DOHH2 (cell line): ENCODE results near the gene LAPTM4A.

Experiments
- H3F3A ChIP-seq: fragments of 200-600 bp; sonication (generic), shearing (Covaris generic); 2 replicates; pipeline ENCODE4 v1.6.0; 2016; ENCODE audit warnings: antibody characterized with exemption, mild to moderate bottlenecking; ENCODE audit not compliant: control insufficient read depth, insufficient read depth
- H3K27ac ChIP-seq: fragments of 200-600 bp; sonication (generic); 2 replicates; pipeline ENCODE4 v1.5.1; 2014; ENCODE audit warnings: low read depth, mild to moderate bottlenecking, low read length, moderate library complexity
- H3K27me3 ChIP-seq: fragments of 200-600 bp; sonication (generic); 2 replicates; pipeline ENCODE4 v1.6.1; 2014; ENCODE audit warnings: mild to moderate bottlenecking, low read length, mixed read lengths; ENCODE audit not compliant: control insufficient read depth
- H3K36me3 ChIP-seq: fragments of 200-600 bp; sonication (generic); 2 replicates; pipeline ENCODE4 v1.6.1; 2014; ENCODE audit warnings: mild to moderate bottlenecking, low read length, moderate library complexity, mixed read lengths; ENCODE audit not compliant: control insufficient read depth
- H3K4me1 ChIP-seq: fragments of 200-600 bp; sonication (generic); 2 replicates; pipeline ENCODE4 v1.6.1; 2014; ENCODE audit warnings: mild to moderate bottlenecking, low read length, mixed read lengths; ENCODE audit not compliant: control insufficient read depth
- H3K4me2 ChIP-seq: fragments of 200-600 bp; sonication (generic); 2 replicates; pipeline ENCODE4 v1.6.0; 2014; ENCODE audit warnings: mild to moderate bottlenecking, low read length, moderate library complexity
- H3K4me3 ChIP-seq: fragments of 200-600 bp; sonication (generic); 2 replicates; pipeline ENCODE4 v1.5.1; 2014; ENCODE audit warnings: mild to moderate bottlenecking, low read length, mixed read lengths
- H3K79me2 ChIP-seq: fragments of 200-600 bp; sonication (generic); 2 replicates; pipeline ENCODE4 v1.6.1; 2014; ENCODE audit warnings: mild to moderate bottlenecking, low read length, mixed read lengths; ENCODE audit not compliant: control insufficient read depth
- H3K9me2 ChIP-seq: fragments of 200-600 bp; sonication (generic); replicated peaks from 2 replicates; pipeline ENCODE4 v1.6.1; 2014; ENCODE audit warnings: mild to moderate bottlenecking, low read length, mixed read lengths; ENCODE audit not compliant: control insufficient read depth
- H3K9me3 ChIP-seq: fragments of 200-600 bp; sonication (generic); 2 replicates; pipeline ENCODE4 v1.6.1; 2014; ENCODE audit warnings: antibody characterized with exemption, low read length, mixed read lengths; ENCODE audit not compliant: control insufficient read depth, insufficient read depth
- H4K20me1 ChIP-seq: fragments of 200-600 bp; sonication (generic); 2 replicates; pipeline ENCODE4 v1.6.0; 2014; ENCODE audit warnings: low read depth, mild to moderate bottlenecking, antibody characterized with exemption, low read length, moderate library complexity; ENCODE audit not compliant: control insufficient read depth, insufficient read depth
- CTCF ChIP-seq: fragments of 200-600 bp; sonication (generic); IDR thresholded peaks from one replicate; pipeline ENCODE4 v1.5.1; 2014; ENCODE audit warnings: antibody characterized with exemption, mild to moderate bottlenecking, low read depth, low read length; ENCODE audit not compliant: poor library complexity, severe bottlenecking
- EZH2phosphoT487 ChIP-seq: fragments of 200-600 bp; sonication (generic); IDR thresholded peaks from 2 replicates; pipeline ENCODE4 v1.6.1; 2017; ENCODE audit warnings: borderline replicate concordance, mild to moderate bottlenecking, antibody characterized with exemption, low read length, moderate library complexity, mixed read lengths

LAPTM4A gene

GRCh38 chr2:20005067-20005627 is 46.3 kb downstream of the LAPTM4A start:
- no peaks in the 10 kb centered on the region for H4K20me1 ChIP-seq
- H3K79me2 ChIP-seq: no peaks in the 10 kb centered on the region
- H3K27me3 ChIP-seq: peaks cover 13% of the 10 kb centered on the region
- no peaks in the 10 kb centered on the region for H3F3A ChIP-seq
- no peak overlapping the region for H3K27ac ChIP-seq
- H3K4me3 ChIP-seq: no peak overlapping the region
- no peak for TF ChIP-seq EZH2phosphoT487
- TF ChIP-seq CTCF: no peak
- H3K36me3 ChIP-seq: no peaks in the 10 kb centered on the region
- no peaks in the 10 kb centered on the region for H3K9me2 ChIP-seq
- H3K4me1 ChIP-seq: no peaks in the 10 kb centered on the region
- H3K4me2 ChIP-seq: no peak overlapping the region
- H3K9me3 ChIP-seq: no peaks in the 10 kb centered on the region

GRCh38 chr2:20001361-20001863 is 50.0 kb downstream of the LAPTM4A start:
- H3K9me2 ChIP-seq: no peaks in the 10 kb centered on the region
- no peaks in the 10 kb centered on the region for H3K79me2 ChIP-seq
- no peaks in the 10 kb centered on the region for H3F3A ChIP-seq
- TF ChIP-seq CTCF: no peak
- TF ChIP-seq EZH2phosphoT487: no peak
- H3K4me3 ChIP-seq: no peak overlapping the region
- H4K20me1 ChIP-seq: no peaks in the 10 kb centered on the region
- no peaks in the 10 kb centered on the region for H3K9me3 ChIP-seq
- no peak overlapping the region for H3K27ac ChIP-seq
- no peak overlapping the region for H3K4me2 ChIP-seq
- no peaks in the 10 kb centered on the region for H3K36me3 ChIP-seq
- H3K27me3 ChIP-seq: peaks cover 18% of the 10 kb centered on the region
- no peaks in the 10 kb centered on the region for H3K4me1 ChIP-seq

GRCh38 chr2:19993731-19994130 is 57.7 kb downstream of the LAPTM4A start:
- Histone ChIP-seq H3K36me3 (no peaks in the 10 kb centered on the region), H3K9me2 (no peaks in the 10 kb centered on the region), H3K27ac (no peak overlapping the region), H3F3A (no peaks in the 10 kb centered on the region), H3K27me3 (peaks cover 36% of the 10 kb centered on the region), H3K4me1 (peaks cover 14% of the 10 kb centered on the region), H3K9me3 (no peaks in the 10 kb centered on the region), H3K4me3 (no peak overlapping the region), H3K4me2 (no peak overlapping the region), H4K20me1 (no peaks in the 10 kb centered on the region), H3K79me2 (no peaks in the 10 kb centered on the region)
- TF ChIP-seq EZH2phosphoT487: no peak
- no peak for TF ChIP-seq CTCF
